ENCODE data around the gene XNDC1N.

Gene XNDC1N

GRCh38 chr11:71927820-71928736, at the start of gene XNDC1N:
XNDC1N (minus strand) TSS chr11:71928594; CDS start chr11:71923353, 5,241 bp downstream.
- Histone ChIP-seq H3K9ac (ENCODE audit: low read depth, low read length) (peak within 1 kb of the TSS; percentile 96), H3K9me3 (ENCODE audit: control insufficient read depth, insufficient read depth, low read length) (no peaks in the 10 kb centered on the region; the same call in 1 of the 2 replicates), H3K36me3 (ENCODE audit: insufficient read depth, low read length) (no peaks in the 10 kb centered on the region; the same call in 1 of the 2 replicates), H3K4me1 (ENCODE audit: insufficient read depth, low read length) (no peaks in the 10 kb centered on the region)

GRCh38 chr11:71977743-71978418, 49.5 kb upstream of the XNDC1N start:
- Histone ChIP-seq H3K4me1 (ENCODE audit: insufficient read depth, low read length) (no peaks in the 10 kb centered on the region), H3K9ac (ENCODE audit: low read depth, low read length) (no peak overlapping the region), H3K9me3 (ENCODE audit: control insufficient read depth, insufficient read depth, low read length) (no peaks in the 10 kb centered on the region), H3K36me3 (ENCODE audit: insufficient read depth, low read length) (peaks cover 2% of the 10 kb centered on the region)

GRCh38 chr11:71977090-71977489, 48.7 kb upstream of the XNDC1N start:
- H3K9ac ChIP-seq (ENCODE audit: low read depth, low read length) = no peak overlapping the region
- peaks cover 2% of the 10 kb centered on the region for H3K36me3 ChIP-seq (ENCODE audit: insufficient read depth, low read length)
- no peaks in the 10 kb centered on the region for H3K4me1 ChIP-seq (ENCODE audit: insufficient read depth, low read length)
- H3K9me3 ChIP-seq (ENCODE audit: control insufficient read depth, insufficient read depth, low read length) = no peaks in the 10 kb centered on the region

- Histone ChIP-seq H3K9ac (ENCODE audit: low read depth, low read length) (no peak overlapping the region), H3K36me3 (ENCODE audit: insufficient read depth, low read length) (peaks cover 2% of the 10 kb centered on the region), H3K9me3 (ENCODE audit: control insufficient read depth, insufficient read depth, low read length) (no peaks in the 10 kb centered on the region), H3K4me1 (ENCODE audit: insufficient read depth, low read length) (no peaks in the 10 kb centered on the region)
Measured at GRCh38 chr11:71976551-71976950, 48.2 kb upstream of the XNDC1N start.

- Histone ChIP-seq H3K4me1 (ENCODE audit: insufficient read depth, low read length) (no peaks in the 10 kb centered on the region), H3K9ac (ENCODE audit: low read depth, low read length) (no peak overlapping the region), H3K36me3 (ENCODE audit: insufficient read depth, low read length) (peaks cover 2% of the 10 kb centered on the region; the same call in 1 of the 2 replicates), H3K9me3 (ENCODE audit: control insufficient read depth, insufficient read depth, low read length) (no peaks in the 10 kb centered on the region)
Measured at GRCh38 chr11:71971680-71972079, 43.3 kb upstream of the XNDC1N start.

GRCh38 chr11:71964641-71965040, 36.2 kb upstream of the XNDC1N start:
- H3K36me3 ChIP-seq (ENCODE audit: insufficient read depth, low read length) = no peaks in the 10 kb centered on the region
- H3K9ac ChIP-seq (ENCODE audit: low read depth, low read length) = no peak overlapping the region
- no peaks in the 10 kb centered on the region for H3K4me1 ChIP-seq (ENCODE audit: insufficient read depth, low read length)
- H3K9me3 ChIP-seq (ENCODE audit: control insufficient read depth, insufficient read depth, low read length) = no peaks in the 10 kb centered on the region

GRCh38 chr11:71963468-71963867, 35.1 kb upstream of the XNDC1N start:
- no peaks in the 10 kb centered on the region for H3K4me1 ChIP-seq (ENCODE audit: insufficient read depth, low read length)
- H3K9me3 ChIP-seq (ENCODE audit: control insufficient read depth, insufficient read depth, low read length) = no peaks in the 10 kb centered on the region
- no peaks in the 10 kb centered on the region for H3K36me3 ChIP-seq (ENCODE audit: insufficient read depth, low read length)
- H3K9ac ChIP-seq (ENCODE audit: low read depth, low read length) = no peak overlapping the region

- H3K9me3 ChIP-seq (ENCODE audit: control insufficient read depth, insufficient read depth, low read length) = no peaks in the 10 kb centered on the region
- H3K4me1 ChIP-seq (ENCODE audit: insufficient read depth, low read length) = no peaks in the 10 kb centered on the region
- no peaks in the 10 kb centered on the region for H3K36me3 ChIP-seq (ENCODE audit: insufficient read depth, low read length)
- H3K9ac ChIP-seq (ENCODE audit: low read depth, low read length) = no peak overlapping the region
Measured at GRCh38 chr11:71962428-71963038, 34.1 kb upstream of the XNDC1N start.

- H3K4me1 ChIP-seq (ENCODE audit: insufficient read depth, low read length) = no peaks in the 10 kb centered on the region
- H3K36me3 ChIP-seq (ENCODE audit: insufficient read depth, low read length) = no peaks in the 10 kb centered on the region
- no peaks in the 10 kb centered on the region for H3K9me3 ChIP-seq (ENCODE audit: control insufficient read depth, insufficient read depth, low read length)
- H3K9ac ChIP-seq (ENCODE audit: low read depth, low read length) = no peak overlapping the region
Measured at GRCh38 chr11:71955898-71956456, 27.6 kb upstream of the XNDC1N start.

- Histone ChIP-seq H3K4me1 (ENCODE audit: insufficient read depth, low read length) (no peaks in the 10 kb centered on the region), H3K36me3 (ENCODE audit: insufficient read depth, low read length) (no peaks in the 10 kb centered on the region), H3K9me3 (ENCODE audit: control insufficient read depth, insufficient read depth, low read length) (no peaks in the 10 kb centered on the region), H3K9ac (ENCODE audit: low read depth, low read length) (no peak overlapping the region)
Measured at GRCh38 chr11:71951741-71952310, 23.4 kb upstream of the XNDC1N start.

GRCh38 chr11:71949034-71949433, 20.6 kb upstream of the XNDC1N start:
- H3K4me1 ChIP-seq (ENCODE audit: insufficient read depth, low read length) = no peaks in the 10 kb centered on the region
- no peak overlapping the region for H3K9ac ChIP-seq (ENCODE audit: low read depth, low read length)
- H3K36me3 ChIP-seq (ENCODE audit: insufficient read depth, low read length) = no peaks in the 10 kb centered on the region
- H3K9me3 ChIP-seq (ENCODE audit: control insufficient read depth, insufficient read depth, low read length) = no peaks in the 10 kb centered on the region

GRCh38 chr11:71948314-71949027, 20.1 kb upstream of the XNDC1N start:
- no peaks in the 10 kb centered on the region for H3K36me3 ChIP-seq (ENCODE audit: insufficient read depth, low read length)
- H3K9ac ChIP-seq (ENCODE audit: low read depth, low read length) = no peak overlapping the region
- no peaks in the 10 kb centered on the region for H3K4me1 ChIP-seq (ENCODE audit: insufficient read depth, low read length)
- no peaks in the 10 kb centered on the region for H3K9me3 ChIP-seq (ENCODE audit: control insufficient read depth, insufficient read depth, low read length)

- no peak overlapping the region for H3K9ac ChIP-seq (ENCODE audit: low read depth, low read length)
- no peaks in the 10 kb centered on the region for H3K36me3 ChIP-seq (ENCODE audit: insufficient read depth, low read length)
- no peaks in the 10 kb centered on the region for H3K4me1 ChIP-seq (ENCODE audit: insufficient read depth, low read length)
- H3K9me3 ChIP-seq (ENCODE audit: control insufficient read depth, insufficient read depth, low read length) = no peaks in the 10 kb centered on the region
Measured at GRCh38 chr11:71947498-71947897, 19.1 kb upstream of the XNDC1N start.
